ENCODE results near the gene DSCAML1. TPM values are rescaled to one million over a fixed set of nuclear protein-coding genes. Genes with fewer than 3 reads are reported as not detected.

Gene DSCAML1
- total RNA-seq, 4 donors from 2014 or later: 0.29 to 29.1 (median 3.4) TPM

- no peak overlapping the region for H3K4me3 ChIP-seq
- no peak overlapping the region for H3K27ac ChIP-seq
- no peaks in the 10 kb centered on the region for H3K4me1 ChIP-seq
- intact Hi-C loops (cut with DNase I; ENCODE audit: low total_unique reads): no loop called here
- no peaks in the 10 kb centered on the region for H3K36me3 ChIP-seq
- TF ChIP-seq POLR2A (IDR thresholded peaks at IDR 0.05) (no peak), CTCF (IDR thresholded peaks at IDR 0.05) (no peak)
- no peak for DNase-seq
- H3K27me3 ChIP-seq: no peaks in the 10 kb centered on the region
- H3K9me3 ChIP-seq: no peaks in the 10 kb centered on the region
These were observed 96.5 kb downstream of the DSCAML1 start for GRCh38 chr11:117700551-117700950.

- no peak for DNase-seq
- H3K4me1 ChIP-seq: no peaks in the 10 kb centered on the region
- no peaks in the 10 kb centered on the region for H3K27me3 ChIP-seq
- intact Hi-C loops (cut with DNase I; ENCODE audit: low total_unique reads): no loop called here
- H3K36me3 ChIP-seq: no peaks in the 10 kb centered on the region
- H3K27ac ChIP-seq: no peak overlapping the region
- no peak overlapping the region for H3K4me3 ChIP-seq
- TF ChIP-seq POLR2A (IDR thresholded peaks at IDR 0.05) (no peak), CTCF (IDR thresholded peaks at IDR 0.05) (no peak)
- H3K9me3 ChIP-seq: no peaks in the 10 kb centered on the region
These were observed 99.7 kb downstream of the DSCAML1 start for GRCh38 chr11:117697319-117697718.

GRCh38 chr11:117696540-117696939 is 100.5 kb downstream of the DSCAML1 start:
- H3K4me3 ChIP-seq: no peak overlapping the region
- no peak overlapping the region for H3K27ac ChIP-seq
- no peaks in the 10 kb centered on the region for H3K36me3 ChIP-seq
- DNase-seq: no peak
- H3K27me3 ChIP-seq: no peaks in the 10 kb centered on the region
- H3K4me1 ChIP-seq: no peaks in the 10 kb centered on the region
- intact Hi-C loops (cut with DNase I; ENCODE audit: low total_unique reads): no loop called here
- TF ChIP-seq POLR2A (IDR thresholded peaks at IDR 0.05): no peak
- no peak for TF ChIP-seq CTCF (IDR thresholded peaks at IDR 0.05)
- no peaks in the 10 kb centered on the region for H3K9me3 ChIP-seq

- no peak for TF ChIP-seq CTCF (IDR thresholded peaks at IDR 0.05)
- no peak for TF ChIP-seq POLR2A (IDR thresholded peaks at IDR 0.05)
- intact Hi-C loops (cut with DNase I; ENCODE audit: low total_unique reads): no loop called here
These were observed 103.7 kb downstream of the DSCAML1 start for GRCh38 chr11:117693344-117693743.

GRCh38 chr11:117691516-117691915 is 105.5 kb downstream of the DSCAML1 start:
- no peak overlapping the region for H3K4me3 ChIP-seq
- no peaks in the 10 kb centered on the region for H3K27me3 ChIP-seq
- no peaks in the 10 kb centered on the region for H3K9me3 ChIP-seq
- no peaks in the 10 kb centered on the region for H3K4me1 ChIP-seq
- no peaks in the 10 kb centered on the region for H3K36me3 ChIP-seq
- TF ChIP-seq POLR2A (IDR thresholded peaks at IDR 0.05): no peak
- no peak for DNase-seq
- intact Hi-C loops (cut with DNase I; ENCODE audit: low total_unique reads): no loop called here
- H3K27ac ChIP-seq: no peak overlapping the region

More at GRCh38 chr11:117693344-117693743, 103.7 kb downstream of the DSCAML1 start:
- no peaks in the 10 kb centered on the region for H3K36me3 ChIP-seq
- H3K4me1 ChIP-seq: no peaks in the 10 kb centered on the region
- no peak for DNase-seq
- no peaks in the 10 kb centered on the region for H3K27me3 ChIP-seq
- no peak overlapping the region for H3K4me3 ChIP-seq
- no peak overlapping the region for H3K27ac ChIP-seq
- no peaks in the 10 kb centered on the region for H3K9me3 ChIP-seq

GRCh38 chr11:117691218-117691514 is 105.8 kb downstream of the DSCAML1 start:
- no peaks in the 10 kb centered on the region for H3K9me3 ChIP-seq
- TF ChIP-seq CTCF (IDR thresholded peaks at IDR 0.05) (no peak), POLR2A (IDR thresholded peaks at IDR 0.05) (no peak)
- H3K4me3 ChIP-seq: no peak overlapping the region
- H3K4me1 ChIP-seq: no peaks in the 10 kb centered on the region
- no peaks in the 10 kb centered on the region for H3K36me3 ChIP-seq
- intact Hi-C loops (cut with DNase I; ENCODE audit: low total_unique reads): no loop called here
- no peak for DNase-seq
- H3K27me3 ChIP-seq: no peaks in the 10 kb centered on the region
- no peak overlapping the region for H3K27ac ChIP-seq

Measured in uterus (tissue), 4 donors.